Pancreas (tissue), 10 donors: ENCODE data around the gene SLC30A3. TPM values are rescaled to one million over a fixed set of nuclear protein-coding genes. Genes with fewer than 3 reads are reported as not detected.
A peak's percentile ranks its signal among the peaks of the same experiment; 100 is the strongest.

Experiments used
- ATAC-seq, 4 donors: fragments of 200-7000 bp; cut with Tn5 transposase; one replicate each; pipeline versions ENCODE4 v1.8.0 to v1.9.1; 2020; ENCODE audit warnings: mild to moderate bottlenecking in 4 of 4, moderate library complexity in 4 of 4
- DNase-seq, 6 donors: peaks; one replicate each; pipeline ENCODE4 v3.0.0-alpha.2; 2020
- FAIRE-seq: peaks from 2 replicates; lab custom pipeline; 2012; peaks lifted over from hg19 to GRCh38; lab: Jason Lieb, UNC
- H3K27ac ChIP-seq, 4 donors: fragments of 200-600 bp; sonication (generic); 1 replicate in 3 of 4; 2 replicates in 1 of 4; pipeline versions ENCODE4 v1.5.0 to v1.8.0; 2020
- H3K27me3 ChIP-seq, 4 donors: fragments of 200-600 bp; one replicate each; pipeline ENCODE4 v1.8.0; 2021
- H3K36me3 ChIP-seq, 3 donors: fragments of 200-600 bp; sonication (generic) in 1 of 3; one replicate each; pipeline versions ENCODE4 v1.5.0 to v1.8.0; 2020 to 2021
- H3K4me1 ChIP-seq, 3 donors: fragments of 200-600 bp; one replicate each; pipeline ENCODE4 v1.8.0; 2021
- H3K4me3 ChIP-seq, 4 donors: fragments of 200-600 bp; sonication (generic) in 2 of 4; one replicate each; pipeline versions ENCODE4 v1.5.0 to v1.8.0; 2020 to 2021
- H3K9me3 ChIP-seq, 4 donors: fragments of 200-600 bp; one replicate each; pipeline ENCODE4 v1.8.0; 2021
- WGBS, 2 donors: extraction: QIAGEN DNeasy Blood & Tissue Kit; methylation state at CpG; one replicate each; pipeline ENCODE4 v1.1.7; 2013; 5-methylcytosine and 5-hydroxymethylcytosine counted together
- intact Hi-C, 3 donors: fragments of 100-400 bp; cut with DNase I; formaldehyde crosslinking; loops; one replicate each; pipeline versions ENCODE4 v1.11.1 to v1.14.2; 2022
- polyA plus RNA-seq, 2 donors: library from polyadenylated mRNA; stranded (reverse); fragments of 200-250 nt; gene quantifications; one replicate each; pipeline ENCODE4 v1.2.3, GENCODE V29; 2013
- total RNA-seq, 6 donors: library from RNA; stranded (reverse); fragmentation: NEBNext Ultra II Directional in 4 of 6; extraction: Animal tissue kit (Norgen Biotek cat#: 25700) in 4 of 6; gene quantifications; one replicate each; pipeline versions ENCODE4 v1.2.1 to v1.2.4, GENCODE V29; 2021 to 2023
- TF ChIP-seq, protein P1 (sequence below), 4 donors: fragments of 200-600 bp; sonication (generic) in 3 of 4; IDR thresholded peaks; one replicate each; pipeline versions ENCODE4 v1.5.0 to v1.8.0; 2021; ENCODE audit warnings: antibody characterized with exemption in 4 of 4
- donor health status: healthy with polysubstance abuse.
- donor health status: DM: no; HTN: no; CAD: no; lungs with moderate emphysema.
- donor health status: DM: no; HTN: no; CAD: no.
- donor health status: control.
- donor health status: control.
- donor health status: Bipolar disorder and iron deficiency.
- donor health status: DM: yes; HTN: yes; CAD: no.
- donor health status: DM: no; HTN: no; CAD: no.
- donor health status: DM: no; HTN: no; CAD: no.
- donor health status: DM: yes; HTN: yes; CAD: no.

The SLC30A3 gene
- total and polyA plus RNA-seq, 8 donors, result 0.12 to 0.15 TPM; not detected in 6

DNA sequence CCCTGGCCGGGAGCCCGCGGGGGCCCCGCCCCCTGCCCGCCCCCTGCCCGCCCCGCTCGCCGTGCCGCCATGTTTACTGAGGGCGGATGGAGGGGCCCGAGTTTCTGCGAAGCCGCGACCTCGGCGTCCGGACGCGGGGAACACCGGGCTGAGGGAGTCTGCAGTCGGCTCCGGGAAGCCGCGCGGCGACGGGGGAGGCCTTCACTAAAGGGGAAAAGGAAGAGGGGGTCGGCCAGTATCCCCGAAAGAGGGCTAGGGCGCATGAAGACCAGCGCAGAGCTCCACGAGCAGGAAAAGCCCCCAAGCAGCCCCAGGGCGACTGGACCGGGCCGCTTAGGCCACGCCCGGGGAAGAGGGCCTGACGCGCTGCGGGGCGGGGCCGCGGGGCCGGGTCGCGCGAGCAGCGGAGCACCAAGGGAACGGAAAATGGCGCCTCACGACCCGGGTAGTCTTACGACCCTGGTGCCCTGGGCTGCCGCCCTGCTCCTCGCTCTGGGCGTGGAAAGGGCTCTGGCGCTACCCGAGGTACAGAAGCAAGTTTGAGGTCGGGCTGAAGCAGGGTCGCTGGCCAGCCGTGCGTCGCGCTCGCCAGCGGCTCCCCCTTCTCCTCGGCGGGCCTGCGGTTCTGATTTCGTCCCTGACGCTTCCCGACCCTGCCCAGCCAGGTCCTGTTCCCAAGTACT lies 50.8 kb downstream of the SLC30A3 start, which contains the start of the genes ATRAID and SLC5A6:
Gene ATRAID, plus strand, starts transcription at position 99 of the 683 bp plus-strand sequence. Its CDS starts 328 bp downstream, at position 427.
Gene SLC5A6, minus strand, starts transcription at position 326 of the 683 bp plus-strand sequence. CDS start 4,618 bp downstream, outside the sequence.
- H3K9me3 ChIP-seq, result no peaks in the 10 kb centered on the region
- WGBS, 2 donors, result 0 to 1% methylated on average over 49 to 73 of the region's 73 CpGs
- no peaks in the 10 kb centered on the region for H3K36me3 ChIP-seq
- intact Hi-C loops, result no loop called here
- peak; percentile 85 to 95 (median 89) for DNase-seq
- peak; percentile 96 to 98 (median 96) for ATAC-seq
- H3K27me3 ChIP-seq, result no peaks in the 10 kb centered on the region
- H3K4me1 ChIP-seq, result peaks cover 7 to 13% (median 11%) of the 10 kb centered on the region in 3 donors
- TF ChIP-seq, protein P1, sequence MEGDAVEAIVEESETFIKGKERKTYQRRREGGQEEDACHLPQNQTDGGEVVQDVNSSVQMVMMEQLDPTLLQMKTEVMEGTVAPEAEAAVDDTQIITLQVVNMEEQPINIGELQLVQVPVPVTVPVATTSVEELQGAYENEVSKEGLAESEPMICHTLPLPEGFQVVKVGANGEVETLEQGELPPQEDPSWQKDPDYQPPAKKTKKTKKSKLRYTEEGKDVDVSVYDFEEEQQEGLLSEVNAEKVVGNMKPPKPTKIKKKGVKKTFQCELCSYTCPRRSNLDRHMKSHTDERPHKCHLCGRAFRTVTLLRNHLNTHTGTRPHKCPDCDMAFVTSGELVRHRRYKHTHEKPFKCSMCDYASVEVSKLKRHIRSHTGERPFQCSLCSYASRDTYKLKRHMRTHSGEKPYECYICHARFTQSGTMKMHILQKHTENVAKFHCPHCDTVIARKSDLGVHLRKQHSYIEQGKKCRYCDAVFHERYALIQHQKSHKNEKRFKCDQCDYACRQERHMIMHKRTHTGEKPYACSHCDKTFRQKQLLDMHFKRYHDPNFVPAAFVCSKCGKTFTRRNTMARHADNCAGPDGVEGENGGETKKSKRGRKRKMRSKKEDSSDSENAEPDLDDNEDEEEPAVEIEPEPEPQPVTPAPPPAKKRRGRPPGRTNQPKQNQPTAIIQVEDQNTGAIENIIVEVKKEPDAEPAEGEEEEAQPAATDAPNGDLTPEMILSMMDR (IDR thresholded peaks at IDR 0.05), result no peak
- H3K4me3 ChIP-seq, result peak within 1 kb of the TSS; percentile 69 to 84 (median 84)
- peak within 1 kb of the TSS; percentile 93 to 98 (median 96) for H3K27ac ChIP-seq
- FAIRE-seq, result no peak

DNA sequence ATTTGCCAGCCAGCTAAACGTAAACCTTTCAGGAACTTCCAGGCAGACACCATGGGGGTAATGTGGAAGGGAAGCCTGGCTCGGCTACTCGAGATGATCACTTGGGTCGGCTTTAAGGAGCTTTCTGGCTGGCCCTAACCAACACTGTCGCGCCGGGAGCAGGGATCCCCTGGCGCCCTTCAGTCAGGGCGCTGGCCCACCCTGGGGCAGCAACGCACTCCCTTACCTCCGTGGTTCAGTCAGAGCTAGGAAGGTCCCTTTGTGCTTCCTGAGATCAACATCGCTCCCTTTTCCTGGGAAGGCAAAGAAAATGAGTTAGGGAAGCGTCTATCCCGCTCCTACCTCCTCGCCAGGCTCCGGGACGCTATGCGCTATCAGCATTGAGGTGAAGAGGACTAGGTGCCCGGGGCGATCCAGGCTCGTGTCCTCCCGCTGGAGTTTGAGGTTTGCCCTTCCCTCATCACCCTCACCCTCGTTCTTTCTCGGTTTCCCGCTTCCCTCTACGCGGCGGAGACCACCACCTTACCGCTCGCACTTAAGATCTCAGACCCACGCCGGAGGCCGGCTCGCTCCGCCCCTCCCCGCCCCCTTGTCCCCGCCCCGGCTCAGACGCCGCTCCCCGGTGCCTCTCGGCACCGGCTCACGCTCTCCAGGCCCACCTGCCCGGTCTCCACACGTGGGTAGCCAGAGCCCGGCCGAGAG lies 51.5 kb downstream of the SLC30A3 start:
- Histone ChIP-seq H3K9me3 (no peaks in the 10 kb centered on the region), H3K27ac (peak overlapping the region; percentile 93 to 98 (median 96)), H3K36me3 (no peaks in the 10 kb centered on the region), H3K4me1 (peaks cover 7 to 13% (median 11%) of the 10 kb centered on the region in 3 donors), H3K27me3 (no peaks in the 10 kb centered on the region), H3K4me3 (peak overlapping the region; percentile 69 to 84 (median 84))
- intact Hi-C loops, result no loop called here
- WGBS, 2 donors, result 4% methylated on average over 48 of the region's 48 CpGs
- ATAC-seq (peak; percentile 4 to 26 (median 14)), DNase-seq (peak in 2 of 6 donors; percentile 88 to 92), FAIRE-seq (no peak)
- TF ChIP-seq, protein P1 (IDR thresholded peaks at IDR 0.05), result no peak

DNA sequence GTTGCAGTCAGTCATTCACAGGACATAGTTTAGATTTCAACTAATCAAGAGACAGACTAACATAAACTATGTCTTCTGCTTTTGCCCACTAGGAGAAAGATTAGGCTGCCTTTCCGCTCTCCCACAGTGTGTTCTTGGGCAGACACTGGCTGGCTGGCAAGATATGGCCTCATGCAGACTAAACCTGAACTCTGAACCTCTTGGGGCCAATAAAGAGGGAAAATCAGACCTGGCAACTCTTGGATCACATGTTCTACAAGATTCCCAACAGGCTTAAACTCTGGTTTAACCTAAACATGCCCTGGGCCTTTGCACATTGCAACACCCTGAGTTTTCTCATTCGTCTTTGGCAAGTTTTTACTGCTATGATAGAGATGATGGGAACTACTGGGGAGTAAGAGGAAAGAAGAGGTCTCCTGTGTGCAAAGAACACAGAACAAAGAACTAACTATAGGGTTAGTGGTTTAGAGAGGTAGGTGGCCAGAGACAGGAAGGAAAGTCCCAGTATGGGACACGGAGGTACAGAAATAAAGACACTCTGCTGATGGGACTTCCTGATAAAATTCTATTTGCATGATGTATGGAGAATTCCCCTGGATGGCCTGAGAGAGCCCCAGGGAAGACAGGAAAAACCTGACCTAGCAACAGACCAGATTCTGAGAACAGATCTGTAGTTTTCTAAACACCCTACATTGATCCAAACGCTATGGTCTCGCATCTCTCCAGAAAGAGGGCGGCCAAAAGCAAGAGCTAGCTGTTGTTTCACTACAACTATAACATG lies 53.0 kb downstream of the SLC30A3 start:
- H3K27me3 ChIP-seq, result no peaks in the 10 kb centered on the region
- H3K27ac ChIP-seq, result no peak overlapping the region
- no peaks in the 10 kb centered on the region for H3K36me3 ChIP-seq
- peaks cover 7 to 13% (median 11%) of the 10 kb centered on the region in 3 donors for H3K4me1 ChIP-seq
- H3K4me3 ChIP-seq, result no peak overlapping the region
- TF ChIP-seq, protein P1 (IDR thresholded peaks at IDR 0.05), result no peak
- no peak for FAIRE-seq
- no peaks in the 10 kb centered on the region for H3K9me3 ChIP-seq
- DNase-seq, result no peak
- WGBS, 2 donors, result 92 to 94% methylated on average over 6 of the region's 6 CpGs
- intact Hi-C loops, result no loop called here
- no peak for ATAC-seq

DNA sequence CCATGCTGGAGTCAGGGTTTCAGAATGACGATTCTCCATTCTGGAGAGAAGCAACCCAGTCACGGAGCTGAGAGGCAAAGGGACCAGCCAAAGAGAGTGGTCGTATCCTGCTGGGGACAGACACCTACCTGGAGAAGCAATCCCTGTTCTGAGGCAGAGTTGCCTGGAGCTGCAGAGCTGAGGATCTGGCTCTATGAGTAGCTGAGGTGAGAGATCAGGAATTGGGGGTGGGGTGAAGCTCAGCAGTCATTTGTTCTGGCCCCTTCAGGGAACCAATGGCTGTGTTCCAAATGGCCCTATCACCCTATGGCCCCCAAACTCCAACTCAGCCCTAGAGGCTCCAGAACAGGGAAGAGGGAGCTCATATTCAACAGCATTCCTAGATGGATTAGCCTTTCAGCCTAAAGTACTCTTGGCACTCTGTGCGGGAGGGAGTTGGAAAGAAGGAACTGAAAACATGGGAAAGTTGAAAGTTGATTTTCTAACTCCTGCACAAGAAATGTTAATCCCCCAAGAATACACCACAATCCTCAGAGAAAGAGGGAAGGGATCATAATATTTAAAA lies 54.3 kb downstream of the SLC30A3 start:
- 84 to 86% methylated on average over 4 of the region's 4 CpGs for WGBS, 2 donors
- TF ChIP-seq, protein P1 (IDR thresholded peaks at IDR 0.05), result no peak
- no peaks in the 10 kb centered on the region for H3K27me3 ChIP-seq
- no peak overlapping the region for H3K4me3 ChIP-seq
- ATAC-seq (no peak), FAIRE-seq (no peak), DNase-seq (no peak)
- no peaks in the 10 kb centered on the region for H3K36me3 ChIP-seq
- peaks cover 7 to 13% (median 7%) of the 10 kb centered on the region in 3 donors for H3K4me1 ChIP-seq
- H3K9me3 ChIP-seq, result no peaks in the 10 kb centered on the region
- no peak overlapping the region for H3K27ac ChIP-seq
- intact Hi-C loops, result no loop called here
